Cardiac fibroblast (primary cell): ENCODE results near the gene LEKR1.
A peak's percentile ranks its signal among the peaks of the same experiment; 100 is the strongest.

Source experiments
- DNase-seq, 2 donors: peaks; one replicate each; pipeline versions ENCODE4 v3.0.0 to v3.0.0-alpha.2; 2010; ENCODE audit warnings: low read depth in 2 of 2
- H3K4me3 ChIP-seq, 2 donors: replicated peaks in 1 of 2; 1 replicate in 1 of 2; 2 replicates in 1 of 2; pipeline ENCODE4 v1.5.1; 2011; ENCODE audit warnings: low read depth in 2 of 2, low read length in 2 of 2, mild to moderate bottlenecking in 2 of 2, moderate library complexity in 1 of 2
- TF ChIP-seq, protein P1 (sequence below): IDR thresholded peaks from one replicate; pipeline ENCODE4 v1.5.1; 2011; ENCODE audit warnings: low read depth, mild to moderate bottlenecking, low read length, inconsistent platforms

The LEKR1 gene

GRCh38 chr3:157063469-157063868 lies 237.3 kb downstream of the LEKR1 start:
- H3K4me3 ChIP-seq = no peak overlapping the region
- no peak for DNase-seq
- TF ChIP-seq, protein P1, sequence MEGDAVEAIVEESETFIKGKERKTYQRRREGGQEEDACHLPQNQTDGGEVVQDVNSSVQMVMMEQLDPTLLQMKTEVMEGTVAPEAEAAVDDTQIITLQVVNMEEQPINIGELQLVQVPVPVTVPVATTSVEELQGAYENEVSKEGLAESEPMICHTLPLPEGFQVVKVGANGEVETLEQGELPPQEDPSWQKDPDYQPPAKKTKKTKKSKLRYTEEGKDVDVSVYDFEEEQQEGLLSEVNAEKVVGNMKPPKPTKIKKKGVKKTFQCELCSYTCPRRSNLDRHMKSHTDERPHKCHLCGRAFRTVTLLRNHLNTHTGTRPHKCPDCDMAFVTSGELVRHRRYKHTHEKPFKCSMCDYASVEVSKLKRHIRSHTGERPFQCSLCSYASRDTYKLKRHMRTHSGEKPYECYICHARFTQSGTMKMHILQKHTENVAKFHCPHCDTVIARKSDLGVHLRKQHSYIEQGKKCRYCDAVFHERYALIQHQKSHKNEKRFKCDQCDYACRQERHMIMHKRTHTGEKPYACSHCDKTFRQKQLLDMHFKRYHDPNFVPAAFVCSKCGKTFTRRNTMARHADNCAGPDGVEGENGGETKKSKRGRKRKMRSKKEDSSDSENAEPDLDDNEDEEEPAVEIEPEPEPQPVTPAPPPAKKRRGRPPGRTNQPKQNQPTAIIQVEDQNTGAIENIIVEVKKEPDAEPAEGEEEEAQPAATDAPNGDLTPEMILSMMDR = no peak

DNA sequence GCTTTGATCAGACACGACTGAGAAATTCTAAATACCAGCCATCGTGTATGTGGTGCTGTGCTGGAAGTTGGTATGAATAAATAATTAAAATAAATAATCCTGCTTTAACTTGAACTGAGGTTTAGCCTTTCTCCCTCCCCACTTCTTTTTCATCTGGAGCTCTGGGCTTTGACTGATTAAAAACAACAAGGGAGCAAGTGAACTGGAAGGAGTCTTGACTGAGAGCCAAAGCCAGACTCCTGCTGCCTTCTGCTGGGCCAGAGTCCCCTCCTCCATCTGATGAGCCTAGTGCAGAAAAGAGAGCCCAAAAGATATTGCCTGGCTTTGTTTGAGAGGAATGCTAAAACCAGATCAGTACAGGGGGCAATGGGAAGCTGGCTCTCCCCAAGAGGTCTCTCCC lies 237.8 kb downstream of the LEKR1 start:
- DNase-seq = peak in 1 of 2 donors; percentile 30
- TF ChIP-seq, protein P1 = no peak
- H3K4me3 ChIP-seq = no peak overlapping the region

- TF ChIP-seq, protein P1 = no peak
- no peak for DNase-seq
- H3K4me3 ChIP-seq = no peak overlapping the region
Measured at GRCh38 chr3:157064402-157064801, 238.2 kb downstream of the LEKR1 start.

DNA sequence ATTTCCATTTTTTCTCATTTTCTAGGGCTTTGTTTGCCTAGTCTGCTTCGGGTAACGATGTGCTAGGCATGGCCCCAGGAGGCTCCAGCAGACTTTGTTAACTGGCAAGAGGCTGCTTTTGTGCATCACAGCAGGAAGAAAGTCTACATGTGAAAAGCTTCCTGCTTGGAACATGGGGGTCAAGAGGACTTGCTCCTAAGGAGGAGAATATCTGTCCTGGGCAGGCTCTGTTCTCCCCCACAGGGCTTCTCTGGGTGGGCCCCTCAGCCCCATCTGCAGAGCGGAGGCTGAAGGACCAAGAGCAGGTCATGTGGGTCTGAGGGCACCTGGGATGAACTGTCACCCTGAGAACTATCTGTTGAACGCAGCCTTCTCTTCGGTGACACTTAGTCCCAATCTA lies 239.0 kb downstream of the LEKR1 start:
- TF ChIP-seq, protein P1 = no peak
- H3K4me3 ChIP-seq = no peak overlapping the region

DNA sequence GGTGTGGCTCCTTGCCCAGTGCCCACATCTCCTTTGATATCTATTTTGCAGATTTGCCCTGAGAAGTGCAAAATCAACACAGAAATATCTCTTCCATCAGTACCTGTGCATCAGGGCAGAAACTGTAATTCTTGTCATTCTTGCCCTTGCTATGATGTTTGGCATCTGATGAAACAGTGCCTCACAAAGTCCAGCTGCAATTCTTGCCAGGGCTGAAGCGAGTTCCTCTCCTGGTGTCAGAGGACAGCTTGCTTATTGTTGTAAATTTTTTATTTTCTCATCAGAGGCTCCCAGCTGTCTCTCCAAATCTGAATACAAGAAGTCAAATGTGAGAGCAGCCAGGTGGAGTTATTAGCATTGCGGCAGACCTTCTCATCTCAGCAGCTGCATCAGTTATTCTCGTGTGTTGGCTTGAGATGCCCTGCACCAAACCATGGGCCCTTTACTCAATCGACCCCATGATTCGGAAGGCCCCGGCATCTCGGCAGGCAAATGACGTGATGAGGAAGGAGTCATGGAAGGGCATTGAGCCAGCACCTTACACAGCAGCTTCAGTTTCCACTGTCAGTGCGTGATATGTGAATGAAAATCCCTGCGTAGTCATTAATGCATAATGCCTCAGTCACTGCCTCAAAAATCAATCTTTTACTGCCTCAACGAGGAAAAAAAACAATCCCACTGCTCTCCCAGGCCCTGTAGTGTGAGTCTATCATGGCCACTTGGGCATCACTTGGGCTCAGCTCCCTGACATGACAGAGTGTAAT lies 240.4 kb downstream of the LEKR1 start:
- DNase-seq = peak; percentile 79 to 86

More for the DNA sequence above, 239.0 kb downstream of the LEKR1 start:
- DNase-seq = no peak

DNA sequence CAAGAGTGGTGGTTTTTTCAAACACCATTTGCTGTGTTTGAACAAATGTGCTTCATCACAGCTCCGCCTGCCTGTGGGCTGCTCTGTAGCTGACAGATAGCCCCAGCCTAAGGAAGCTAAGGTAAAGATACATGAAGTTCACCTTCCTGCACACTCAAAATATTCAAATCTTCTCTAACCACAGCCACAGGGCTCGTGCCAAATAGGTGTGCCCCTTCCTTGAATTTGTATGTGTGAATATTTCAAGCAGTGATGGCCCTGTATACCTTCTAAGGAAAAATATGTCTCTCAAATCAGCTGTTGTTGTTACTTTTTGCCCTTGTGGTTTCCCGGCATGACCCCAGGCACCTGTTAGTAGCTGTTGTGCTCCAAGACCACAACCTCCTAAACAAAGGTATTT lies 241.0 kb downstream of the LEKR1 start:
- TF ChIP-seq, protein P1 = no peak
- no peak for DNase-seq
- no peak overlapping the region for H3K4me3 ChIP-seq

More for the DNA sequence above, 240.4 kb downstream of the LEKR1 start:
- TF ChIP-seq, protein P1 = no peak
- no peak overlapping the region for H3K4me3 ChIP-seq
